GM18498 (cell line): Measurements from ENCODE around the gene LMF1.
"Not testable (repeated sequence)": the region's sequence is repeated elsewhere in the genome, so short reads cannot be mapped to it uniquely, and the experiment has no call there.

ENCODE experiments used
- ATAC-seq: cut with Tn5 transposase; IDR thresholded peaks from one replicate; pipeline ENCODE4 v1.9.1; 2021; ENCODE audit warnings: mild to moderate bottlenecking, moderate library complexity; ENCODE audit not compliant: unreplicated experiment

Gene LMF1

DNA sequence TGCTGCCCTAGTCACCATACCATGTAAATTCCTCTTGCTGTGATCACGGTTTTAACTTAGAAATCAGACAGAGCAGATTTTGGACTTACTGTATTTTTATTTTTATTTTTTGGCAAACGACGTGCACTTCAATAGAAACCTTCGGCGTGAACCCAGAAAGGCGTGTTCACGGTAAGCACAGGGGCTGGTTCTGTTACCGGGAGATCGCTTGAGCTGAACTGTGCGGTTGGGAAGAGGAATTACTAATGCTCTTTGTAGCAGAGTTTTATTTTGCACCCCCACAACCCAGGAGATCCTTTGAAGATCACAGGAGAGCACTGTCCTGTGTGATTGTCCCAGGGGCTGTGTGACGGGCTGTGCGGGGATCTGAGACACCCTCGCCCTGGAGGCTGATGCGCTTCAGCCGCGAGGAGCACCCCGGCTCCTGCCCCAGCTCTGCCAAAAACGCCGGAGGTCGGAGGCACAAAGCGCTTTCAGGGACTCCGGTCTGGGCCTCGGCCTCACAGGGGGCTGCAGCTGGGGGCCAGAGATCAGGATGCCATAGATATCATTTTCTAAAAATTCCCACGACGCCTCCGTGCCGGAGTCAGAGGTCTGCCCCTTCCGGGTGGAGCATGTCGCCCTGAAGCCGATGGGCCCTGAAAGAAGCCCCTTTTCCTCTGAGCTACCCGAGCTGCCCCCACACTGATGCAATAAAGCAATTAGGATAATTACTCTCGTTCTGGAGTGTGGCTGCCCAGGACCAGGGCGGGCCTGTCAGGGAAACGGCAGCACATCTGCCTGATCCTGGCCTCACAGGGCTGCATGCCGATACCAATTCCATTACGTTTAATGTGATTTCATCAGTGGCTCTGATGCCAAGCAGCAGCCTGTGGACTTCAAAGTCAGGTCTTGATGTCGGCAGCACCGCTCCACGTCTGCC lies 71.8 kb downstream of the LMF1 start:
- ATAC-seq, result no peak

DNA sequence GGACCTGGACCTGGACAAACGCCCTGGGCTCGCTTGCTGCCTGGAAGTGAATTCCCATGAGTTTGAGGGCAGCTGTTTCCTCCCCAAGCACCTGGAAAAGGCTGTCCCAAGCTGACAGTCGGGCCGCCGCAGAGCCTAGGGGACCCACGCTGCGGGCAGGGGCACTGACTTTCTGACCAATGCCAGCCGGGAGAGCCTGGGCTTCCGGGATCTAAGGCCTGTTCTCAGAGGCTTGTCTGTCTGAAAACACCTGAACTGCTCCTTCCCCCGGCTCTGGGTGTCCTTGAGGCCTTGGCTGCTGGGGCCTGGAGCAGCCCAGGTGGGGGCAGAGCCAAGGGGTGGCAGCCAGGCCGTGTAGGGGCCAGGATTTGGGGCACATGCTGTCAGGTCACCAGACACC lies 72.6 kb downstream of the LMF1 start:
- no peak for ATAC-seq

GRCh38 chr16:897701-898100 lies 73.1 kb downstream of the LMF1 start:
- ATAC-seq, result no peak

GRCh38 chr16:897200-897543 lies 73.6 kb downstream of the LMF1 start:
- ATAC-seq, result no peak

- no peak for ATAC-seq
Measured at GRCh38 chr16:896261-897199, 74.3 kb downstream of the LMF1 start.

- no peak for ATAC-seq
Measured at GRCh38 chr16:895371-895770, 75.4 kb downstream of the LMF1 start.

GRCh38 chr16:894841-895240 lies 75.9 kb downstream of the LMF1 start:
- ATAC-seq, result no peak

DNA sequence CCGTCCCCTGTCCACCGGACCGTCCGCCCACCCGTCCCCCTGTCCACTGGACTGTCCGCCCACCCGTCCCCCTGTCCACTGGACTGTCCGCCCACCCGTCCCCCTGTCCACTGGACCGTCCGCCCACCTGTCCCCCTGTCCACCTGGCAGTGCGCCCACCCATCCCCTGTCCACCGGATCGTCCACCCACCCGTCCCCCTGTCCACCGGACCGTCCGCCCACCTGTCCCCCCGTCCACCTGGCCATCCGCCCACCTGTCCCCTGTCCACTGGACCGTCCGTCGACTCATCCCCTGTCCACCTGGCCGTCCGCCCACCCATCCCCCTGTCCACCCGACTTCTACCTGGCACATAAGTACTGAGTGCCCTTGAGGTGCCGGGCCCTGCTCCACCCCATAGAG lies 76.6 kb downstream of the LMF1 start:
- ATAC-seq, result no peak

DNA sequence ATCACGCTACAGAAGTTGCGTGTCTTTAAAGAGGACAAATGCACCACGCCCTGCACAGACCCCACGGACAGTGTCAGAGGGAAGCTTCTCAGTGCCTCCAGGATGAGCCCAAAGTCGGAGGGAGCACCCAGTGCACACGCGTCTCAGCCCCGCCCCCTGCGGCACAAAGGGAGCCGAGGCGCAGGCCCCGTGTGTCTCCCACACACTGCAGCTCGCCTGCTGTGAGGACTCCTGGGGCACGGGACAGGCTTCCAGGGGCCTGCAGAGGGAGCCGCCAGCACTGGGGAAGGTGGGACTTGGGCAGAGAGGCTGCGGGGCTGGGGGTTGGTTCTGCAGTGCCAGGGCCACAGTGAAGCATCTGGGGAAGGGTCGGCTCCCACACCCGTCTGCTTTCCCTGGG lies 77.4 kb downstream of the LMF1 start:
- no peak for ATAC-seq

DNA sequence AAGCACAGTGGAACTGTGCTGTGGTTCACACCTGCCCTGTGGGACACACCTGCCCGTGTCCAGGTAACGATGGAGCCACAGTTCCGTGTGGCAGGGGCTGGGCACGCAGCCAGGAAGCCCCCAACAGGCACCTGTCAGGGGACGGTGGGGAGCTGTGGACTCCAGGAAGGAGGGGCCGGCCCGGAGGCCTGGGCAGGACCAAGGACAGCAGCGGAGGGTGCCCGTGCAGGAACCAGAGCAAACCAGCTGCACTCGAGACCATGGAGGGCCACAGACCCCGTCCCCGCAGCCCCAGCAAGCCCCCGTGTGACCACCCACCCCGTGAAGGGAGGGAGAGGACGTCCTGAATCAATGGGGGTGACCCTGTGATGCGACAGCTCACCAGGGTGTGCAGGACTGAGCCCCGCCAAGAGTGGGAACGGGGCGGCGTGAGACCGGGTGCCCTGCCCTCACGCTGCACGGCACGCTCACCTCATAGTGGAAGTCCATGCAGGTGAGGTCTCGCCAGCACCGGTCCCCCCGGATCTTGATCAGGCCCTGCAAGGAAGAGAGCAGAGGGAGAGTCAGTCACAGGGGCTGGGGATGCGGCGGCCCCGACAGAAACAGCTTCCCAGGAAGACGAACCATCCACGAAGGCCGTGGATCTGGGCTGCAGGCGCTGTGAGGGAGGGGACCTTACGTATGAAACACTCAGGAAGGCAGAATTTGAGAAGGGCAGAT lies 78.1 kb downstream of the LMF1 start:
- no peak for ATAC-seq

DNA sequence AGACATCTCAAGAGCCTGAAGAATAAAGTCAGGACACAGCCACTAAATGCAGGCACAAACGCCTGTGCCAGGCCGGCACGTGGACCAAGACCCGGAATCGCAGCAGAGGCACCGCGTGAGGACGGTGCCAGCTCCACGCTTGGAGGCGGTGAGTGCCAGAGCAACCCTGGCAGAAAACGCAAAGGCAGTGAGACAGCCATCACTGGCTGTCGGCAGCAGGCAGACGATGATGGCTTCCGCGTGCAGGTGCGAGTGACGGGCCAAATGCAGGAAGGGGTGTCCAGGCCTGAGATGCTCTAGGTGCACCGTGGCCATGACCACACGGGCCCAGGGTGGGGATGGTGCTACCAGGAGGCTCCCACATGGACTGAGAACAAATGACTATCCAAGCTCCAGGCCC lies 78.8 kb downstream of the LMF1 start:
- no peak for ATAC-seq

GRCh38 chr16:891353-891740 lies 79.4 kb downstream of the LMF1 start:
- ATAC-seq, result no peak

GRCh38 chr16:890716-891352 lies 80.0 kb downstream of the LMF1 start:
- ATAC-seq, result no peak

GRCh38 chr16:890217-890616 lies 80.6 kb downstream of the LMF1 start:
- ATAC-seq, result no peak

DNA sequence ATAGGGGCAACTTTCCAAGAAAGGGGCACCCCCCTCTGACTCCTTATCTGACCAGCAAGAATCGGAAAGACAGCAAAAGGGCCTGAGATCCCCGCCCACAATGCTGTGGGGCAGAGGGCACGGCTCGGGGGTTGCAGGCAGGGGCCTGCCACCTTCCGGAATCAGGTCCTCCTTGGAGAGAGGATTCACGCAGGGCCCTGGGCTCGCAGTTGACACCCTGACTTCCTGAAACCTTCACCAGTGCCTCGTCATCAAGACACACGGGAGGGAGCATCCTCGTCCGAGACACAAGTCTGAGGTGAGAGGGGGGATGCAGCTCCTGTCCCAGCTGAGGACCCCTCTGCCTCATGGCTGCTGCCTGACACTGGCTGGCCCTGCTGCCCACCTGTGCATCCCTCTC lies 81.2 kb downstream of the LMF1 start:
- no peak for ATAC-seq

- ATAC-seq, result no peak
Measured at GRCh38 chr16:888901-889570, 81.7 kb downstream of the LMF1 start.

GRCh38 chr16:888456-888855 lies 82.3 kb downstream of the LMF1 start:
- ATAC-seq, result not testable (repeated sequence)

GRCh38 chr16:887846-888245 lies 82.9 kb downstream of the LMF1 start:
- no peak for ATAC-seq

GRCh38 chr16:886802-887731 lies 83.7 kb downstream of the LMF1 start:
- no peak for ATAC-seq
